DOHH2 (cell line): ENCODE results near the gene INPP4B.

Experiments
- H3F3A ChIP-seq: fragments of 200-600 bp; sonication (generic), shearing (Covaris generic); 2 replicates; pipeline ENCODE4 v1.6.0; 2016; ENCODE audit warnings: antibody characterized with exemption, mild to moderate bottlenecking; ENCODE audit not compliant: control insufficient read depth, insufficient read depth
- H3K27ac ChIP-seq: fragments of 200-600 bp; sonication (generic); 2 replicates; pipeline ENCODE4 v1.5.1; 2014; ENCODE audit warnings: low read depth, mild to moderate bottlenecking, low read length, moderate library complexity
- H3K27me3 ChIP-seq: fragments of 200-600 bp; sonication (generic); 2 replicates; pipeline ENCODE4 v1.6.1; 2014; ENCODE audit warnings: mild to moderate bottlenecking, low read length, mixed read lengths; ENCODE audit not compliant: control insufficient read depth
- H3K36me3 ChIP-seq: fragments of 200-600 bp; sonication (generic); 2 replicates; pipeline ENCODE4 v1.6.1; 2014; ENCODE audit warnings: mild to moderate bottlenecking, low read length, moderate library complexity, mixed read lengths; ENCODE audit not compliant: control insufficient read depth
- H3K4me1 ChIP-seq: fragments of 200-600 bp; sonication (generic); 2 replicates; pipeline ENCODE4 v1.6.1; 2014; ENCODE audit warnings: mild to moderate bottlenecking, low read length, mixed read lengths; ENCODE audit not compliant: control insufficient read depth
- H3K4me2 ChIP-seq: fragments of 200-600 bp; sonication (generic); 2 replicates; pipeline ENCODE4 v1.6.0; 2014; ENCODE audit warnings: mild to moderate bottlenecking, low read length, moderate library complexity
- H3K4me3 ChIP-seq: fragments of 200-600 bp; sonication (generic); 2 replicates; pipeline ENCODE4 v1.5.1; 2014; ENCODE audit warnings: mild to moderate bottlenecking, low read length, mixed read lengths
- H3K79me2 ChIP-seq: fragments of 200-600 bp; sonication (generic); 2 replicates; pipeline ENCODE4 v1.6.1; 2014; ENCODE audit warnings: mild to moderate bottlenecking, low read length, mixed read lengths; ENCODE audit not compliant: control insufficient read depth
- H3K9me2 ChIP-seq: fragments of 200-600 bp; sonication (generic); replicated peaks from 2 replicates; pipeline ENCODE4 v1.6.1; 2014; ENCODE audit warnings: mild to moderate bottlenecking, low read length, mixed read lengths; ENCODE audit not compliant: control insufficient read depth
- H3K9me3 ChIP-seq: fragments of 200-600 bp; sonication (generic); 2 replicates; pipeline ENCODE4 v1.6.1; 2014; ENCODE audit warnings: antibody characterized with exemption, low read length, mixed read lengths; ENCODE audit not compliant: control insufficient read depth, insufficient read depth
- H4K20me1 ChIP-seq: fragments of 200-600 bp; sonication (generic); 2 replicates; pipeline ENCODE4 v1.6.0; 2014; ENCODE audit warnings: low read depth, mild to moderate bottlenecking, antibody characterized with exemption, low read length, moderate library complexity; ENCODE audit not compliant: control insufficient read depth, insufficient read depth
- EZH2phosphoT487 ChIP-seq: fragments of 200-600 bp; sonication (generic); IDR thresholded peaks from 2 replicates; pipeline ENCODE4 v1.6.1; 2017; ENCODE audit warnings: borderline replicate concordance, mild to moderate bottlenecking, antibody characterized with exemption, low read length, moderate library complexity, mixed read lengths
- TF ChIP-seq, protein P1 (sequence below): fragments of 200-600 bp; sonication (generic); IDR thresholded peaks from one replicate; pipeline ENCODE4 v1.5.1; 2014; ENCODE audit warnings: antibody characterized with exemption, mild to moderate bottlenecking, low read depth, low read length; ENCODE audit not compliant: poor library complexity, severe bottlenecking

INPP4B gene

DNA sequence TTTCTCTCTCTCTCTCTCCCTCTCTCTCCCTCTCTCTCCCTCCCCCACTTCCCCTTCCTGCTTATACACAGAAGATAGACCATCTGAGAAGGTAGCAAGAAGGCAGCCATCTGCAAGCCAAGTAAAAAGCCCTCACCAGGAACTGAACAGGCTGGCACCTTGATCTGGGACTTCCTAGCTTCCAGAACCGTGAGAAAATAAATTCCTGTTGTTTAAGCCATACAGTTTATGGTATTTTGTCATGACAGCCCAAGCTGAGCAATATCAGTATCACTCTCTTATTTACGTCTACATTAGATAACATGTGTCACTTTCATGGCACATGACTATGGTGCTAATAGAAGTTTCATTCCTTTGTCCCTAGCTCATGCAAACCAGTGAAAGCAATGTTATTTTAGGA is 581.1 kb downstream of the INPP4B start:
- no peaks in the 10 kb centered on the region for H3K27me3 ChIP-seq
- H3F3A ChIP-seq: no peaks in the 10 kb centered on the region
- no peaks in the 10 kb centered on the region for H4K20me1 ChIP-seq
- no peak for TF ChIP-seq EZH2phosphoT487
- TF ChIP-seq, protein P1, sequence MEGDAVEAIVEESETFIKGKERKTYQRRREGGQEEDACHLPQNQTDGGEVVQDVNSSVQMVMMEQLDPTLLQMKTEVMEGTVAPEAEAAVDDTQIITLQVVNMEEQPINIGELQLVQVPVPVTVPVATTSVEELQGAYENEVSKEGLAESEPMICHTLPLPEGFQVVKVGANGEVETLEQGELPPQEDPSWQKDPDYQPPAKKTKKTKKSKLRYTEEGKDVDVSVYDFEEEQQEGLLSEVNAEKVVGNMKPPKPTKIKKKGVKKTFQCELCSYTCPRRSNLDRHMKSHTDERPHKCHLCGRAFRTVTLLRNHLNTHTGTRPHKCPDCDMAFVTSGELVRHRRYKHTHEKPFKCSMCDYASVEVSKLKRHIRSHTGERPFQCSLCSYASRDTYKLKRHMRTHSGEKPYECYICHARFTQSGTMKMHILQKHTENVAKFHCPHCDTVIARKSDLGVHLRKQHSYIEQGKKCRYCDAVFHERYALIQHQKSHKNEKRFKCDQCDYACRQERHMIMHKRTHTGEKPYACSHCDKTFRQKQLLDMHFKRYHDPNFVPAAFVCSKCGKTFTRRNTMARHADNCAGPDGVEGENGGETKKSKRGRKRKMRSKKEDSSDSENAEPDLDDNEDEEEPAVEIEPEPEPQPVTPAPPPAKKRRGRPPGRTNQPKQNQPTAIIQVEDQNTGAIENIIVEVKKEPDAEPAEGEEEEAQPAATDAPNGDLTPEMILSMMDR: no peak
- no peak overlapping the region for H3K4me2 ChIP-seq
- no peaks in the 10 kb centered on the region for H3K36me3 ChIP-seq
- H3K4me3 ChIP-seq: no peak overlapping the region
- H3K79me2 ChIP-seq: no peaks in the 10 kb centered on the region
- H3K9me2 ChIP-seq: no peaks in the 10 kb centered on the region
- no peaks in the 10 kb centered on the region for H3K9me3 ChIP-seq
- H3K27ac ChIP-seq: no peak overlapping the region
- no peaks in the 10 kb centered on the region for H3K4me1 ChIP-seq

DNA sequence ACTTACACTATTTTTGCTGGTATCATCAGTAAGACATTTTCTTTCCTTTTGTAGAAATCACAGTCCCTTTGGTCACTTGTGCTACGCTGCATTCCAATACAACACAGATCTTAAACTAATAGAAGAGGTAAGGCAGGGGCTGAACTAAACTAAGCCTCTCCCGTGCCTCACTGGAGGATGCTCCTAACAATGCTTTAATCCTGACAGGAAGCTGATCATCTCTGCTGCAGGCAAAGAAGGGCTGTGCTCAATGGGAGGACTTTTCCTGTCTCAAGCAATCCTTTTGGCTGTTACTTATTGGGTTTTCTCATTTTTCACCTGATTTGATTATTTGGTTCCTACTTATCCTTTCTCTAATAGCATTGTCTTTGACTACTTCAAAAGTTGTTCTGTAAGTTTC is 583.1 kb downstream of the INPP4B start:
- TF ChIP-seq, protein P1: no peak
- no peak for TF ChIP-seq EZH2phosphoT487
- Histone ChIP-seq H3K4me3 (no peak overlapping the region), H4K20me1 (no peaks in the 10 kb centered on the region), H3K27ac (no peak overlapping the region), H3K36me3 (no peaks in the 10 kb centered on the region), H3K9me3 (no peaks in the 10 kb centered on the region), H3K9me2 (no peaks in the 10 kb centered on the region), H3K27me3 (no peaks in the 10 kb centered on the region), H3K4me2 (no peak overlapping the region), H3K79me2 (no peaks in the 10 kb centered on the region), H3F3A (no peaks in the 10 kb centered on the region), H3K4me1 (no peaks in the 10 kb centered on the region)

DNA sequence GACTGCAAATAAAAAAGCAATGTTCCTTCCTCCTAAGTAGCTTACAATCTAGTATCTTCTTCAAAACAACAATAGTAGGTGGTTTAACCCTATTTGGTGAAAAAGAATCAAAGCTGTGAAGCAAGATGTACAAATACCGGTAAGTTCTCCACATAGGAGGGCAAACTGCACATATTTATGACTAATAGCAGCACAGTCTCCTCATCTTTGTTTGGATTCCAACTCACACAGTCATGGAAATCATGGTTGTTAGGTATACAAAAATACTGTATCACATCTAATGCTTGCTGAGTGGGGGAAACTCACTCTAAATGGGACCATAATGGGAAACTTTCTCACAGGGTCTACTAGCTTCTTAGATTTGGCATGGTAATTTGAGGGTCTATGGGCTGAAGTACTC is 597.2 kb downstream of the INPP4B start:
- Histone ChIP-seq H4K20me1 (no peaks in the 10 kb centered on the region), H3K27ac (no peak overlapping the region), H3K9me3 (no peaks in the 10 kb centered on the region), H3K36me3 (no peaks in the 10 kb centered on the region), H3K4me2 (no peak overlapping the region), H3K79me2 (no peaks in the 10 kb centered on the region), H3K27me3 (no peaks in the 10 kb centered on the region), H3F3A (no peaks in the 10 kb centered on the region), H3K4me3 (no peak overlapping the region), H3K9me2 (no peaks in the 10 kb centered on the region), H3K4me1 (no peaks in the 10 kb centered on the region)
- TF ChIP-seq, protein P1: no peak
- no peak for TF ChIP-seq EZH2phosphoT487

DNA sequence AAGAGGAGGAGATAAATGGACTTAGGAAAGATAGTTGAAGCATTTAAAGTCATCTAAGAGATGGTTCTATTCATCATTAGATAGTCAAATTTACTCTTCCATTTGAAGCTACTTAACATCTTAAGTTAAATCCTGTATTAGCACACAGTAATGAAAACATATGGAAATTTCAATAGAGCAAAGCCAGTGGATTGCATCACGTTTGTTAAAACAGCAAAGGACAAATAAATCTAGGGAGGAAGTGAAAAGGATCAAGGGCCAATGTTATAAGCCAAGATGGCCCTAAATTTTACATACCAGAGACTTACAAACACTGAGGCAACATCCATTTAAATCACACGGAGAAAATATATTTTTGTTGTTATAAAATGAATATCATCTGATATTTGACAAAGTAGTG is 602.8 kb downstream of the INPP4B start:
- H3K4me2 ChIP-seq: no peak overlapping the region
- H3K9me2 ChIP-seq: no peaks in the 10 kb centered on the region
- H3K27ac ChIP-seq: no peak overlapping the region
- H3K4me1 ChIP-seq: no peaks in the 10 kb centered on the region
- no peaks in the 10 kb centered on the region for H3F3A ChIP-seq
- no peaks in the 10 kb centered on the region for H3K9me3 ChIP-seq
- no peaks in the 10 kb centered on the region for H3K36me3 ChIP-seq
- no peaks in the 10 kb centered on the region for H3K79me2 ChIP-seq
- no peaks in the 10 kb centered on the region for H3K27me3 ChIP-seq
- H3K4me3 ChIP-seq: no peak overlapping the region
- no peaks in the 10 kb centered on the region for H4K20me1 ChIP-seq
- TF ChIP-seq, protein P1: no peak
- no peak for TF ChIP-seq EZH2phosphoT487
